ENCODE measurements around the gene PPM1D.

PPM1D gene

DNA sequence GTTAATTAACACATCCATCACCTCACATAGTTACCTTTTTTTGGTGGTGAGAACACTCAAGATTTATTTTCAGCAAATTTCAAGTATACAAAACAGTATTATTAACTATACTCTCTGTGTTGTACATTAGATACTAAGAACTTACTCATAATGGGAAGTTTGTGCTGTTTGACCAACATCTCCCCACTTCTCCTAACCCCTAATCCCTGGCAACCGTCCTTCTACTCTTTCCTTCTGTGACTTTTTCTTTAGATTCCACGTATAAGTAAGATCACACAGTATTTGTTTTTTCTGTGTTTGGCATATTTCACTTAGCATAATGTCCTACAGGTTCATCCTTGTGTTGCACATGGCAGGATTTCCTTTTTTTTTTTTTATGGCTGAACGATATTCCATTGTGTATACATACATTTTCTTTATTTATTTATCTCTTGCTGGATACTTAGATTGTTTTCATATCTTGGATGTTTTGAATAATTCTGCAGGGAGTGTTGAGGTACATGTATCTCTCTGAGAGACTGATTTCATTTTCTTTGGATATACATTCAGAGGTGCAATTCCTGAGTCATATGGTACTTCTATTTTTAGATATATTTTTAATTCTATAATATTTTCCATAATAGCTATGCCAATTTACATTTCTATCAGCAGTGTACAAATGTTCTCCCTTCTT, 19.0 kb downstream of the PPM1D start:
- DNase-seq (ENCODE audit: low read depth in 2 of 2), result no peak

DNA sequence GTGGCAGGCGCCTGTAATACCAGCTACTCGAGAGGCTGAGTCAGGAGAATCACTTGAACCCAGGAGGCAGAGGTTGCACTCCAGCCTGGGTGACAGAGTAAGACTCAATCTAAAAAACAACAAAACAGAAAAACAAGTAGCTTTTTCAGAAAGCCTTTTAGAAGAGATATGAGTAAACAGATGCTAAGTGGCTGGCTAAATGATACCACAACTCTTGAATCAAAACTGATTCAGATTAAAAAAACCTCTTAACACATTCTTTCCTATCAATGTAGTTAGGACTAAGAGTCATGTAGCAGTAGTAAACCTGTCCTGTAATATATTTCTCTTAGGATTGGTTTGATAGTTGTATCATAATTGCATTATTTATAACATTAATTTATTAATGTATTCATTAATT, 23.0 kb downstream of the PPM1D start:
- DNase-seq (ENCODE audit: low read depth in 2 of 2), result no peak

- DNase-seq (ENCODE audit: low read depth in 2 of 2), result no peak
These were observed 23.4 kb downstream of the PPM1D start for GRCh38 chr17:60623415-60623814.

DNA sequence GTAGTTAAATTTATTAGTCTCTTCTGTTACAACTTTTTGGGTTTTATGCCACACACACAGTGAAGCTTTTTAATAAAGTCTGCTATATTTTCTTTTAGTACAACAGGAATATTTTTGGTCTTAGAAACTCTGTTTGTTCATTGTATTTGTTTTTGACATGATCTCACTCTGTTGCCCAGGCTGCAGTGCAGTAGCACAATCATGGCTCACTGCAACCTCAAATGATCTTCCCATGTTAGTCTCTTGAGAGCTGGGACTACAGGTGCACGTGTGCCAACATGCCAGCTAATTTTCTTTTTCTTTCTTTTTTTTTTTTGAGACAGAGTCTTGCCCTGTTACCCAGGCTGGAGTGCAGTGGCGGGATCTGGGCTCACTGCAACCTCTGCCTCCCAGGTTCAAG, 27.1 kb downstream of the PPM1D start:
- no peak for DNase-seq (ENCODE audit: low read depth in 2 of 2)

DNA sequence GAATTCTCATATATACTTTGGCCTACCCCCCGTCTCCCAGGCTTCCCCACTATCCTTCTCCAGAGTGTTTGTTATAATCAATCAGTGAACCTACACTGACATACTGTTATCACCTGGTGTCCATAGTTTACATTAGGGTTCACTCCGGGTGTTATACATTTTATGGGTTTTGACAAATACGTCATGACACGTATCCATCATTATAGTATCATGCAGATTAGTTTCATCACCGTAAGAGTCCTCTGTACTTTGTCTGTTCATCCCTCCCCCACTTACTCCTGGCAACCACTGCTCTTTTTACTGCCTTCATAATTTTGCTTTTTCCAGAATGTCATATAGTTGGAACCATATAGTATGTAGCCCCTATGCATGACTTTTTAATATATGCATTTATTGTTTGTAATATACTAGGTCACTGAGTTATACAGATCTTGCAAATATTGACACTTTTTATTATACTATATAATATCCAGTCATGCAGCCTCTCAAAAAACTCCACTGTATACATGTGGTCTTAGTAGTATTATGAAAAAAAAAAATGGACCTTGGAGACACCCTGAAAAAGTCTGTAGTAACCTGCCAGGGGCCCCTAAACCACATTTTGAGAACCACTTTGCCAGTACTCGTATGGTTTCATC, 28.4 kb downstream of the PPM1D start:
- no peak for DNase-seq (ENCODE audit: low read depth in 2 of 2)

- no peak for DNase-seq (ENCODE audit: low read depth in 2 of 2)
These were observed 29.1 kb downstream of the PPM1D start for GRCh38 chr17:60629120-60629519.

GRCh38 chr17:60630352-60630751, 30.4 kb downstream of the PPM1D start:
- DNase-seq (ENCODE audit: low read depth in 2 of 2), result no peak

DNA sequence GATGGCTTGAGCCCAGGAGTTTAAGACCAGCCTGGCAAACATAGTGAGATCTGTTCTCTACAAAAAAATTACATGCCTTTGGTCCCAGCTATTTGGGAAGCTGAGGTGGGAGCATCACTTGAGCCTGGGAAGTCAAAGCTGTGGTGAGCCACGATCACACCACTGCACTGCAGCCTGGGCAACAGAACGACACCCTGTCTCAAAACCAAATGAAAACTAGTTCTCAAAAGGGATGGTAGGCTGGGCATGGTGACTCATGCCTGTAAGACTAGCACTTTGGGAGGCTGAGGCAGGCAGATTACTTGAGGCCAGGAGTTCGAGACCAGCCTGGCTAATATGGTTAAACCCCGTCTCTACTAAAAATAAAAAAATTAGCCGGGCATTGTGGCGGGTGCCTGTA, 31.1 kb downstream of the PPM1D start:
- no peak for DNase-seq (ENCODE audit: low read depth in 2 of 2)

GRCh38 chr17:60637683-60638082, 37.7 kb downstream of the PPM1D start:
- no peak for DNase-seq (ENCODE audit: low read depth in 2 of 2)

DNA sequence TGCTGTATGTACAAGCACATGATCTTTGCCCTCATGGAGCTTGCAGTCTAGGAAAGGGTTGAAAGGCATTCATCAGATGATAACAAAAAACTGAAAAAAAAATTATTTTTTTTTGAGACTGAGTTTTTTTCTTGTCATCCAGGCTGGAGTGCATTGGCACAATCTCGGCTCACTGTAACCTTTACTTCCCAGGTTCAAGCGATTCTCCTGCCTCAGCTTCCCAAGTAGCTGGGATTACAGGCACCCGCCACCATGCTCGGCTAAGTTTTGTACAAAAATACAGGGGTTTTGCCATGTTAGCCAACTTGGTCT, 39.0 kb downstream of the PPM1D start:
- no peak for DNase-seq (ENCODE audit: low read depth in 2 of 2)

DNA sequence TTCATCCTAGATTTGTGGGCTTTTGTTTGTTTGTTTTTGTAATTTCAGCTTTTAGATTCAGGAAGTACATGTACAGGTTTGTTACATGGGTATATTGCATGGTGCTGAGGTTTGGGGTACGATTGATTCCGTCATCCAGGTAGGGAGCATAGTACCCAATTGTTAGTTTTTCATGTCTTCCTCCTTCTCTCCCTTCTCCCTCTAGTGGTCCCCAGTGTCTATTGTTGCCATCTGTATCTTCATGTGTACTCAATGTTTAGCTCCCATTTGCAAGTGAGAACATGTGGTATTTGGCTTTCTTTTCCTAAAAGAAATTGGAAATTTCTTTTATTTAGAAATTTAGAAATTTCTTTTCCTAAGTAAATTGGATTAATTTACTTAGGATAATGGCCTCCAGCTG, 40.5 kb downstream of the PPM1D start:
- no peak for DNase-seq (ENCODE audit: low read depth in 2 of 2)

DNA sequence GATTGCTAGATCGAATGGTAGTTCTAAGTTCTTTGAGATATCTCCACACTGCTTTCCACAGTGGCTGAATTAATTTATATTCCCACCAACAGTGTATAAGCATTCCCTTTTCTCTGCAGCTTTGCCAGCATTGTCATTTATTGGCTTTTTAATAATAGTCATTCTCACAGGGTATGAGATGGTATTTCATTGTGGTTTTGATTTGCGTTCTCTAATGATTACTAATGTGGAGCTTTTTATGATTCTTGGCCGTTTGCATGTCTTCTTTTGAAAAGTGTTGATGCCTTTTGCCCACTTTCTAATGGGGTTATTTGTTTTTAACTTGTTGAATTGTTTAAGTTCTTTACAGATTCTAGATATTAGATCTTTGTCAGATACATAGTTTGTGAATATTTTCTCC, 41.1 kb downstream of the PPM1D start:
- no peak for DNase-seq (ENCODE audit: low read depth in 2 of 2)

GRCh38 chr17:60641810-60642220, 41.8 kb downstream of the PPM1D start:
- peak in 1 of 2 donors; percentile 9 for DNase-seq (ENCODE audit: low read depth in 2 of 2)

- DNase-seq (ENCODE audit: low read depth in 2 of 2), result no peak
These were observed 46.0 kb downstream of the PPM1D start for GRCh38 chr17:60645918-60646523.

- DNase-seq (ENCODE audit: low read depth in 2 of 2), result no peak
These were observed 46.7 kb downstream of the PPM1D start for GRCh38 chr17:60646701-60647100.

- DNase-seq (ENCODE audit: low read depth in 2 of 2), result no peak
These were observed 47.7 kb downstream of the PPM1D start for GRCh38 chr17:60647705-60648104.

DNA sequence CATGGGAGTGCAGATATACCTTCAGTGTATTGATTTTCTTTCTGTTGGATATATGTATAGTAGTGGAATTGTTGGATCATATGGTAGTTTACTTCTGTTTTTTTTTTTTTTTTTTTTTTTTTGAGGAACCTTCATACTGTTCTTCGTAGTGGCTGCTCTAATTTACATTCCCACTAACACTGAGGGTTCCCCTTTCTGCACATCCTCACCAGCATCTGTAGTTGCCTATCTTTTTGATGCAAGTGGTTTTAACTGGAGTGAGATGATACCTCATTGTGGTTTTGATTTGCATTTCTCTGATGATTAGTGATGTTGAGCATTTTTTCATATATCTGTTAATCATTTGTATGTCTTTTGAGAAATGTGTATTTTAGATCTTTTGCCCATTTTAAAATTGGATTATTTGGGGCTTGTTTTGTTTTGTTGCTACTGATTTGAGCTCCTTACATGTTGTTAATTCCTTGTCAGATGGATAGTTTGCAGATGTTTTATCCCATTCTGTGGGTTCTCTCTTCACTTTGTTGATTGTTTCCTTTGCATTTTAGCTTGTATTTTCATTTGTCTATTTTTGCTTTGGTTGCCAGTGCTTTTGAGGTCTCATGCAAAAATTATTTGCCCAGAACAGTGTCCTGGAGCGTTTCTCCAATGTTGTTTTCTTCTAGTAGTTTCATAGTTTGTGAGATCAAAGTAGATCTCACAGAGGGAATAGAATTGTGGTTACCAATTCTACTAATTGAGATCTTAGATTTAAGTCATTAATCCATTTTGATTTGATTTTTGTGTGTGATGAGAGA, 52.7 kb downstream of the PPM1D start:
- DNase-seq (ENCODE audit: low read depth in 2 of 2), result no peak

DNA sequence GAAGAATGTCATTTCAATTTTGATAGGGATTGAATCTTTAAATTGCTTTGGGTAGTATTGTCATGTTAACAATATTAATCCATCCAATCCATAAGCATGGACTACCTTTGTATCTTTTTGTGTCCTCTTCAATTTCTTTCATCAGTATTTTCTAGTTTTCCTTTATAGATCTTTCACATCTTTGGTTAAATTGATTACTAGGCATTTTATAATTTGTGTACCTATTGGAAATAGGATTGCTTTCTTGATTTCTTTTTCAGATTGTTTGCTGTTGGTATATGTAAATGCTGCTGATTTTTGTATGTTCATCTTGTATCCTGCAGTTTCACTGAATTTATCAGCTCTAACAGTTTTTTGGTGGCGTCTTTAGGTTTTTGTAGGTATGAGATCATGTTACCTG, 53.6 kb downstream of the PPM1D start:
- no peak for DNase-seq (ENCODE audit: low read depth in 2 of 2)

DNA sequence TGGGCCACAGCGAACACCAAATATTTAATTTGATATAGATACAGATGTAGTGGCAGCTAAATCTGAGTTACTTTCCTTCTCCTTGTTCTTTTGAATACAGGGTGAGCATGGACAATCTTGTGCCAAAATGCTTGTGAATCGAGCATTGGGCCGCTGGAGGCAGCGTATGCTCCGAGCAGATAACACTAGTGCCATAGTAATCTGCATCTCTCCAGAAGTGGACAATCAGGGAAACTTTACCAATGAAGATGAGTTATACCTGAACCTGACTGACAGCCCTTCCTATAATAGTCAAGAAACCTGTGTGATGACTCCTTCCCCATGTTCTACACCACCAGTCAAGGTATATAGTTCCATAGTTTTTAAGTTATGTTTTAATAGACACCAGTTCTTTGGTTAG, 56.5 kb downstream of the PPM1D start:
- DNase-seq (ENCODE audit: low read depth in 2 of 2), result no peak

DNA sequence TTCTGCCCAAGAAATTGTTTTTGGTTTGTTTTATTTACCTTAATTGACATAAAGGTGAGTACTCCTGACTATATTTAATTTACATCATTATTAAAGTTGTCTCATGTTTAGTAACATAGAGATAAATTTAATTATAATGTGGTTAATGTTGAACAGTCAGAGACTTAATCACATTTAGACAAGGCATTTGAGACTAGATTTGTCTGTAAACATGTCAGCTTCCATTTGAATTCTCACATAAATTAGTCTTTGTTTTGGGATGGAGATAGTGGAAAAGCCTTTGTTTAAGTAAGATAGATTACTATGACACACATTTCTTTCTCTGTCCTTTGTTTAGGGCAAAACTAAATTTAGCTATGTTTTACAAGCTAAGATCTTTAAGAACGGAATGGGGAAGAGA, 59.2 kb downstream of the PPM1D start:
- DNase-seq (ENCODE audit: low read depth in 2 of 2), result no peak

DNA sequence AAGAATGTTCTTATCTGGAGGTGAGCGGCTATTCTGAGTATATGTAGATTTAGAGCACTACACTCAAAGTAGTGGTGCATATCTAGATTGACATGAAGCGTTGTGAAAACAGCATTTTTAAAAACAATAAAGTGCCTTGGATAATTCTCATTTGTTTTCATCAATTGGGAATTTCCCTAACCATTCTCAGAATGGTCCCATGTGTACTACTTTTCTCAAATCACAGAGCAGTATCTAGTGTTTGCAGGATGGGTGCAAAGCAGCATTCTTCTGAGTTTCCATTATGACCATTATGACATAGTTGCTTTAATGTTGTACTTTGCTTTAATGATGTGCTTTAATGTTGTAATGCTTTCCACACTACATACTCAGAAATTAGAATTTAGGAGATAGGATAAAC, 61.5 kb downstream of the PPM1D start:
- DNase-seq (ENCODE audit: low read depth in 2 of 2), result no peak

DNA sequence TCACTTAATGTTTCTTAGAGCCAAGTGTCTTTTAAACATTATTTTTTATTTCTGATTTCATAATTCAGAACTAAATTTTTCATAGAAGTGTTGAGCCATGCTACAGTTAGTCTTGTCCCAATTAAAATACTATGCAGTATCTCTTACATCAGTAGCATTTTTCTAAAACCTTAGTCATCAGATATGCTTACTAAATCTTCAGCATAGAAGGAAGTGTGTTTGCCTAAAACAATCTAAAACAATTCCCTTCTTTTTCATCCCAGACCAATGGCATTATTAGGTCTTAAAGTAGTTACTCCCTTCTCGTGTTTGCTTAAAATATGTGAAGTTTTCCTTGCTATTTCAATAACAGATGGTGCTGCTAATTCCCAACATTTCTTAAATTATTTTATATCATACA, 64.0 kb downstream of the PPM1D start:
- DNase-seq (ENCODE audit: low read depth in 2 of 2), result no peak

GRCh38 chr17:60665602-60666001, 65.6 kb downstream of the PPM1D start:
- no peak for DNase-seq (ENCODE audit: low read depth in 2 of 2)
